Keratinocyte (primary cell): ENCODE data around the gene MCUR1. TPM values are rescaled to one million over a fixed set of nuclear protein-coding genes. Genes with fewer than 3 reads are reported as not detected.

Experiments
- DNase-seq: peaks from one replicate; pipeline ENCODE4 v3.0.0-alpha.2; 2011; ENCODE audit warnings: low read depth, missing footprints, low spot score
- FAIRE-seq: peaks from 2 replicates; lab custom pipeline; 2011; peaks lifted over from hg19 to GRCh38; lab: Jason Lieb, UNC
- H2AFZ ChIP-seq: 2 replicates; pipeline ENCODE4 v1.6.0; 2012; ENCODE audit warnings: low read length, control low read depth, inconsistent platforms; ENCODE audit not compliant: control insufficient read depth
- H3K27ac ChIP-seq: 2 replicates; pipeline ENCODE4 v1.5.1; 2011; ENCODE audit warnings: low read length; ENCODE audit not compliant: control insufficient read depth, insufficient read depth
- H3K27me3 ChIP-seq: 3 replicates; pipeline ENCODE4 v1.6.0; 2011; ENCODE audit warnings: low read length; ENCODE audit not compliant: control insufficient read depth, insufficient read depth; ENCODE audit errors: extremely low read depth
- H3K36me3 ChIP-seq, 2 experiments: 2 replicates in 1 of 2; 3 replicates in 1 of 2; pipeline ENCODE4 v1.5.1; 2011; ENCODE audit warnings: low read length in 2 of 2, mild to moderate bottlenecking in 1 of 2; ENCODE audit not compliant: control insufficient read depth in 2 of 2, insufficient read depth in 2 of 2; ENCODE audit errors: extremely low read depth in 1 of 2
- H3K4me1 ChIP-seq: 3 replicates; pipeline ENCODE4 v1.5.1; 2011; ENCODE audit warnings: low read length; ENCODE audit not compliant: control insufficient read depth, insufficient read depth; ENCODE audit errors: extremely low read depth
- H3K4me2 ChIP-seq: 3 replicates; pipeline ENCODE4 v1.6.0; 2011; ENCODE audit warnings: low read depth, low read length; ENCODE audit not compliant: control insufficient read depth, insufficient read depth; ENCODE audit errors: extremely low read depth
- H3K4me3 ChIP-seq, 3 experiments: fragments of 200-600 bp in 1 of 3; sonication (generic) in 1 of 3; 2 replicates in 2 of 3; 3 replicates in 1 of 3; pipeline ENCODE4 v1.5.1; 2011 to 2016; ENCODE audit warnings: low read length in 3 of 3, mild to moderate bottlenecking in 3 of 3, control low read depth in 2 of 3, inconsistent platforms in 1 of 3, low read depth in 1 of 3, mixed read lengths in 1 of 3, mixed run types in 1 of 3, moderate library complexity in 1 of 3; ENCODE audit not compliant: control insufficient read depth in 2 of 3, insufficient read depth in 2 of 3; ENCODE audit errors: extremely low read depth in 1 of 3
- H3K79me2 ChIP-seq: 2 replicates; pipeline ENCODE4 v1.6.0; 2012; ENCODE audit warnings: low read length; ENCODE audit not compliant: control insufficient read depth, insufficient read depth
- H3K9ac ChIP-seq: 3 replicates; pipeline ENCODE4 v1.6.0; 2011; ENCODE audit warnings: low read length; ENCODE audit not compliant: control insufficient read depth, insufficient read depth; ENCODE audit errors: extremely low read depth
- H3K9me1 ChIP-seq: 3 replicates; pipeline ENCODE4 v1.6.0; 2011; ENCODE audit warnings: low read length; ENCODE audit not compliant: control insufficient read depth, insufficient read depth; ENCODE audit errors: extremely low read depth
- H3K9me3 ChIP-seq: 2 replicates; pipeline ENCODE4 v1.5.1; 2012; ENCODE audit warnings: low read depth, low read length; ENCODE audit not compliant: control insufficient read depth
- H4K20me1 ChIP-seq: 3 replicates; pipeline ENCODE4 v1.6.0; 2011; ENCODE audit warnings: low read length; ENCODE audit not compliant: control insufficient read depth, insufficient read depth; ENCODE audit errors: extremely low read depth
- CTCF ChIP-seq, 3 experiments: IDR thresholded peaks in 1 of 3; conservative IDR thresholded peaks in 1 of 3; optimal IDR thresholded peaks in 1 of 3; 2 replicates in 2 of 3; 3 replicates in 1 of 3; pipeline versions ENCODE3 to v1.5.1; 2011; ENCODE audit warnings: low read length in 3 of 3, mild to moderate bottlenecking in 3 of 3, moderate library complexity in 2 of 3, control low read depth in 1 of 3, inconsistent platforms in 1 of 3; ENCODE audit not compliant: insufficient read depth in 2 of 3; ENCODE audit errors: extremely low read depth in 1 of 3
- EZH2 ChIP-seq: IDR thresholded peaks from one replicate; pipeline ENCODE4 v1.6.1; 2012; ENCODE audit warnings: inconsistent platforms, mild to moderate bottlenecking, low read length, moderate library complexity
- dilution Hi-C: fragments of 300-500 bp; cut with MboI; formaldehyde crosslinking; loops from one replicate; pipeline ENCODE4 v1.7.0; 2020; ENCODE audit warnings: low sequenced_read_pairs; ENCODE audit not compliant: extremely low pct_ligation_motif_present
- polyA plus RNA-seq, 5 experiments: library from polyadenylated mRNA; depleted of rRNA in 3 of 5; stranded (reverse) in 3 of 5; stranded (forward) in 1 of 5; unstranded in 1 of 5; fragments of >200 nt; gene quantifications; 1 replicate in 1 of 5; 2 replicates in 3 of 5; 3 replicates in 1 of 5; pipeline versions ENCODE4 v1.2.1 to v1.2.3, GENCODE V29; 2011 to 2012; ENCODE audit warnings: missing spikeins in 2 of 5, low read depth in 1 of 5, low replicate concordance in 1 of 5

MCUR1 gene
- polyA plus RNA-seq, 1 donor (not counting 4 experiments of a cell fraction or from before 2014, with no cell fraction given), result 15.3 TPM

GRCh38 chr6:13847326-13848050 is 33.1 kb upstream of the MCUR1 start:
- Histone ChIP-seq H3K4me2 (no peak overlapping the region), H3K27ac (no peak overlapping the region), H3K9me3 (no peaks in the 10 kb centered on the region), H4K20me1 (no peaks in the 10 kb centered on the region), H3K36me3 (no peaks in the 10 kb centered on the region), H3K27me3 (no peaks in the 10 kb centered on the region), H3K9ac (no peak overlapping the region), H3K79me2 (no peaks in the 10 kb centered on the region), H3K9me1 (no peaks in the 10 kb centered on the region), H3K4me1 (no peaks in the 10 kb centered on the region), H2AFZ (no peak overlapping the region), H3K4me3 (no peak overlapping the region)
- no peak for DNase-seq
- TF ChIP-seq EZH2 (no peak), CTCF (optimal IDR thresholded peaks at IDR 0.05 in 1 of 3, IDR thresholded peaks at IDR 0.05 in 1 of 3, conservative IDR thresholded peaks at IDR 0.05 in 1 of 3; ENCODE audit: extremely low read depth in 1 of 3, insufficient read depth in 2 of 3, low read length in 3 of 3) (no peak)
- FAIRE-seq, result no peak
- dilution Hi-C loops, result no loop called here

GRCh38 chr6:13846841-13847240 is 32.5 kb upstream of the MCUR1 start:
- no peak for FAIRE-seq
- dilution Hi-C loops, result no loop called here

More at GRCh38 chr6:13846841-13847240, 32.5 kb upstream of the MCUR1 start:
- no peaks in the 10 kb centered on the region for H3K9me3 ChIP-seq
- no peaks in the 10 kb centered on the region for H3K36me3 ChIP-seq
- TF ChIP-seq CTCF (optimal IDR thresholded peaks at IDR 0.05 in 1 of 3, IDR thresholded peaks at IDR 0.05 in 1 of 3, conservative IDR thresholded peaks at IDR 0.05 in 1 of 3; ENCODE audit: extremely low read depth in 1 of 3, insufficient read depth in 2 of 3, low read length in 3 of 3), result no peak
- no peak for TF ChIP-seq EZH2
- no peaks in the 10 kb centered on the region for H3K79me2 ChIP-seq
- no peak for DNase-seq
- no peaks in the 10 kb centered on the region for H3K27me3 ChIP-seq
- no peaks in the 10 kb centered on the region for H3K4me1 ChIP-seq
- H4K20me1 ChIP-seq, result no peaks in the 10 kb centered on the region
- no peak overlapping the region for H3K27ac ChIP-seq
- no peak overlapping the region for H3K4me2 ChIP-seq
- no peak overlapping the region for H2AFZ ChIP-seq
- H3K4me3 ChIP-seq, result no peak overlapping the region
- H3K9ac ChIP-seq, result no peak overlapping the region
- no peaks in the 10 kb centered on the region for H3K9me1 ChIP-seq
